Testis (tissue), 2 donors: ENCODE results near the gene TRIP11.

Source experiments
- POLR2A ChIP-seq: fragments of 450-650 bp; IDR thresholded peaks from one replicate; pipeline ENCODE4 v1.6.1; 2017; ENCODE audit warnings: antibody characterized with exemption, mild to moderate bottlenecking, moderate library complexity
- TF ChIP-seq, protein P1 (sequence below), 3 experiments: fragments of 450-650 bp in 2 of 3; fragments of 200-600 bp in 1 of 3; sonication (generic) in 1 of 3; IDR thresholded peaks; one replicate each; pipeline ENCODE4 v1.5.1; 2016 to 2019; ENCODE audit warnings: antibody characterized with exemption in 3 of 3, mild to moderate bottlenecking in 2 of 3, moderate library complexity in 1 of 3

DNA sequence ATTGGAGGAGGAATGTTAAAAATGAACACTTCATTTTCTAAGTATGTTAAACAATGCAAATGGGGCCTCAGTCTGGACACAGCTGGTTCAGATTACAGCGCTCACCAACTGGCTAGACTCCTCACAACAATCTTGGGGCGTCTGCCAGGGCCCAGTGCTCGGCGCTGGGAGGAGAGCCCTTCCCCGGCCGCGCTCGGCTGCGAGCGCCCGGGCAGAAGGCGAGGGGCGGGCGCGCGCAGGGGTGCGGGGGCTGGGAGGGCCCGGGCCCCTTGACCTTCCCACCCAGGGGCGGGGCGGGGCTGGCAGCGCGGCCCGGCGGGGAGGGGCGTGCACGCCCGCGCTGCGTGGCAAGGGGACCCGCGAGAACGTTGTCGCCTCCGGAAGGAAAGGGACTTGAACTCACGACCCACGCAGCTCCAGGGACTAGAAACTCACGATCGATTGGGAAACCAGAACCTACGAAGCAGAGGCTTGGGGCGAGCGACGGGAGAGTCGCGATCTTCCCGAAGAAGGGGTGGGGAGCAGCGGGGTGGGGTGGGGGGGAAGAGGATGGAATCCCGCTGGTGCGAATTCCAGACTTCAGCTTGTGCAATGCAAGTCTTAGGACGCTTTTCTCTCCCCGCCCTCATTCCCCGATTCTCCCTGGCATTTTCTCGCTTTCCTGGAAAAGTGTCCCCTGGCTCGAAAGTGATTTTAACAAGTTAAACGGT, 92.2 kb downstream of the TRIP11 start, which contains the start of gene FBLN5:
- no peak for TF ChIP-seq POLR2A
- TF ChIP-seq, protein P1, sequence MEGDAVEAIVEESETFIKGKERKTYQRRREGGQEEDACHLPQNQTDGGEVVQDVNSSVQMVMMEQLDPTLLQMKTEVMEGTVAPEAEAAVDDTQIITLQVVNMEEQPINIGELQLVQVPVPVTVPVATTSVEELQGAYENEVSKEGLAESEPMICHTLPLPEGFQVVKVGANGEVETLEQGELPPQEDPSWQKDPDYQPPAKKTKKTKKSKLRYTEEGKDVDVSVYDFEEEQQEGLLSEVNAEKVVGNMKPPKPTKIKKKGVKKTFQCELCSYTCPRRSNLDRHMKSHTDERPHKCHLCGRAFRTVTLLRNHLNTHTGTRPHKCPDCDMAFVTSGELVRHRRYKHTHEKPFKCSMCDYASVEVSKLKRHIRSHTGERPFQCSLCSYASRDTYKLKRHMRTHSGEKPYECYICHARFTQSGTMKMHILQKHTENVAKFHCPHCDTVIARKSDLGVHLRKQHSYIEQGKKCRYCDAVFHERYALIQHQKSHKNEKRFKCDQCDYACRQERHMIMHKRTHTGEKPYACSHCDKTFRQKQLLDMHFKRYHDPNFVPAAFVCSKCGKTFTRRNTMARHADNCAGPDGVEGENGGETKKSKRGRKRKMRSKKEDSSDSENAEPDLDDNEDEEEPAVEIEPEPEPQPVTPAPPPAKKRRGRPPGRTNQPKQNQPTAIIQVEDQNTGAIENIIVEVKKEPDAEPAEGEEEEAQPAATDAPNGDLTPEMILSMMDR (IDR thresholded peaks at IDR 0.05): no peak
